Upper lobe of right lung (tissue), 1 donor: ENCODE results near the gene TF. TPM values are rescaled to one million over a fixed set of nuclear protein-coding genes. Genes with fewer than 3 reads are reported as not detected.

Experiments
- ATAC-seq: fragments of 200-7000 bp; cut with Tn5 transposase; one replicate; pipeline ENCODE4 v1.9.1; 2020; ENCODE audit warnings: mild to moderate bottlenecking, moderate library complexity
- DNase-seq: peaks from one replicate; pipeline ENCODE4 v3.0.0-alpha.2; 2020
- H3K27ac ChIP-seq: fragments of 200-600 bp; one replicate; pipeline ENCODE4 v1.8.0; 2022
- H3K27me3 ChIP-seq: fragments of 200-600 bp; one replicate; pipeline ENCODE4 v1.8.0; 2022; ENCODE audit warnings: mild to moderate bottlenecking
- H3K36me3 ChIP-seq: fragments of 200-600 bp; one replicate; pipeline ENCODE4 v1.8.0; 2022
- H3K4me1 ChIP-seq: fragments of 200-600 bp; one replicate; pipeline ENCODE4 v1.8.0; 2022
- H3K4me3 ChIP-seq: fragments of 200-600 bp; one replicate; pipeline ENCODE4 v1.8.0; 2022; ENCODE audit warnings: mild to moderate bottlenecking
- H3K9me3 ChIP-seq: fragments of 200-600 bp; one replicate; pipeline ENCODE4 v1.8.0; 2022
- intact Hi-C: fragments of 100-400 bp; cut with DNase I; formaldehyde crosslinking; loops from one replicate; pipeline ENCODE4 v1.11.0; 2022
- total RNA-seq: library from RNA; stranded (reverse); fragmentation: NEBNext Ultra II Directional; extraction: Animal tissue kit (Norgen Biotek cat#: 25700); gene quantifications from one replicate; pipeline ENCODE4 v1.2.1, GENCODE V29; 2021
- TF ChIP-seq, protein P1 (sequence below): fragments of 200-600 bp; IDR thresholded peaks from one replicate; pipeline ENCODE4 v1.8.0; 2022; ENCODE audit warnings: antibody characterized with exemption
- donor health status: DM: no; HTN: yes; CAD: no; lungs with severe emphysema.

Gene TF
- total RNA-seq, 1 donor from 2014 or later, result 1.3 TPM

DNA sequence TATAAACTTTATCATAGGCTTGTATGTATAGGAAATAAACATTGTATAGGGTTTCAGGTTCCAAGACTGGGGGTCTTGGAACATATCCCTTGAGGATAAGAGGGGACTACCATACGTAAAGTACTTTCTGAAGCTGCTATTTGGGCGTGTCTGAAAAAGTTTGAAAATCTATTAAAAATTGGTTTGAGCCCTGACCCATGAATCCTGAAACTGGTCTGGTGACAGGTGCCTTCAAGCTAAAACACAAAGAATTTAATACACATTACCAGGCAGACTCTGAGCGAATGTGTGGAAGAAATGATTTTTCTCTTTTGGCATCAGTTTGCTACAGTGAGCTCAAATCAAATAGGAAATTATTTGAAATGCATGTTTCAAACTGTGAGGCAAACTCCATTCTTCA, 16.3 kb downstream of the TF start:
- Histone ChIP-seq H3K4me3 (no peak overlapping the region), H3K36me3 (no peaks in the 10 kb centered on the region), H3K27me3 (no peaks in the 10 kb centered on the region), H3K9me3 (no peaks in the 10 kb centered on the region), H3K4me1 (no peaks in the 10 kb centered on the region), H3K27ac (no peak overlapping the region)
- TF ChIP-seq, protein P1, sequence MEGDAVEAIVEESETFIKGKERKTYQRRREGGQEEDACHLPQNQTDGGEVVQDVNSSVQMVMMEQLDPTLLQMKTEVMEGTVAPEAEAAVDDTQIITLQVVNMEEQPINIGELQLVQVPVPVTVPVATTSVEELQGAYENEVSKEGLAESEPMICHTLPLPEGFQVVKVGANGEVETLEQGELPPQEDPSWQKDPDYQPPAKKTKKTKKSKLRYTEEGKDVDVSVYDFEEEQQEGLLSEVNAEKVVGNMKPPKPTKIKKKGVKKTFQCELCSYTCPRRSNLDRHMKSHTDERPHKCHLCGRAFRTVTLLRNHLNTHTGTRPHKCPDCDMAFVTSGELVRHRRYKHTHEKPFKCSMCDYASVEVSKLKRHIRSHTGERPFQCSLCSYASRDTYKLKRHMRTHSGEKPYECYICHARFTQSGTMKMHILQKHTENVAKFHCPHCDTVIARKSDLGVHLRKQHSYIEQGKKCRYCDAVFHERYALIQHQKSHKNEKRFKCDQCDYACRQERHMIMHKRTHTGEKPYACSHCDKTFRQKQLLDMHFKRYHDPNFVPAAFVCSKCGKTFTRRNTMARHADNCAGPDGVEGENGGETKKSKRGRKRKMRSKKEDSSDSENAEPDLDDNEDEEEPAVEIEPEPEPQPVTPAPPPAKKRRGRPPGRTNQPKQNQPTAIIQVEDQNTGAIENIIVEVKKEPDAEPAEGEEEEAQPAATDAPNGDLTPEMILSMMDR, result no peak
- DNase-seq, result no peak
- no peak for ATAC-seq
- intact Hi-C loops, result no loop called here

DNA sequence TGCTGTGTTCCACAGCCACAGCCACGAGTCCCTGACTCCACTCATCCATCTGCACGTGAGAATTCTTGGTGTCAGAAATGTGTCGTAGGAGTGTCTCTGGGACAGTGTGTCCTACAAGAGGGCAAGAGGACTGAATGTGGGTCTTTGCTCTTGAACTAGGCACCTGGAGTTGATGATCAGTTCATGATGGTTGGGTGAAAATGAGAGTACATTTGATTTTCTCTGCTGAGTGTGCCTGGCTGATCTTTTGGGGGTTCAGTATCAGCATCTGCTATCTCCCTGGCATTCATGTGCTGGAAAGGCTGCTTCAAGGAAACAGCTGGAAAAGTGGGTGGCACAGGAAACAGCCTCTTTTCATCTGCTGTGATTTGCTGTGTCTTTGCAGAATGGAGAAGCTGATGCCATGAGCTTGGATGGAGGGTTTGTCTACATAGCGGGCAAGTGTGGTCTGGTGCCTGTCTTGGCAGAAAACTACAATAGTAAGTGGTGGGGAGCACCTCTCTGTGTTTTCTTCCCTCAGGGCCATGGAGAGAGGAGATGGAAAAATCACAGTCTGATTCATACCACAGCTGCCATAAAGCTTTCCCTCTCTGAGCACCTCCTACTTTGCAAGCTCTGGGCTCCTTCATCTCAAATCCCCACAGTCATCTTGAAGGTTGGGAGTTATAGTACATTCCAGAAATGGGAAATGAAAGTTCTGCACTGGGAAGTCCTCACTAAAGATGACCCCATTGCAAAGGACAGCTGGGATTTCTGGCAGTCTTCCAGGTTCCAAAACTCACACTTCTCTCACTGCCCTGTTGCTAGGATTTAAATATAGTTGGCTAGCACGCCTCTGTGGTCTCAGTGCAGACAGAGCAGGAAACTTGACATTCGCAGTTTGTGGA, 17.8 kb downstream of the TF start:
- no peak for ATAC-seq
- Histone ChIP-seq H3K27me3 (no peaks in the 10 kb centered on the region), H3K27ac (no peak overlapping the region), H3K4me1 (no peaks in the 10 kb centered on the region), H3K4me3 (no peak overlapping the region), H3K9me3 (no peaks in the 10 kb centered on the region), H3K36me3 (no peaks in the 10 kb centered on the region)
- no peak for DNase-seq
- intact Hi-C loops, result no loop called here
- TF ChIP-seq, protein P1, result no peak

DNA sequence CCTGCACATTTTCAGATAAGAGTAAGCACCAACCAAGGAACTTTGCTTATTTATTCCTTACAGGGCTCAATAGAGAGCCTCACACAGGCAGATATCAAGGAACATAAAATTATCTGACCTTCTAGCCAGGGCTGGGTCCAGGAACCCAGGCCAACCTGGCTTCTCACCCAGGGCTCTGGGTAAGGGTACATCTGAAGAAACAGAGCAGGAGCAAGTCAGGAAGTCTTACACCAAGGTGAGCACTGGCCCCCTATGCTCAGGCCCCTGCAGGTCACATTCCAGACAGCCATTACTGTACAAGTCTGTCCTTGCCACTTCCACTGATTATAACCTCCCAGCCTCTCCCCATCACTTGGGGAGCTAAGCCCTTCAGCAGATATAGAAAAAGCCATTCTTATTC, 19.1 kb downstream of the TF start:
- TF ChIP-seq, protein P1, result no peak
- H3K4me1 ChIP-seq, result no peaks in the 10 kb centered on the region
- no peaks in the 10 kb centered on the region for H3K27me3 ChIP-seq
- H3K9me3 ChIP-seq, result no peaks in the 10 kb centered on the region
- ATAC-seq, result no peak
- H3K4me3 ChIP-seq, result no peak overlapping the region
- H3K36me3 ChIP-seq, result no peaks in the 10 kb centered on the region
- intact Hi-C loops, result no loop called here
- DNase-seq, result no peak
- no peak overlapping the region for H3K27ac ChIP-seq

DNA sequence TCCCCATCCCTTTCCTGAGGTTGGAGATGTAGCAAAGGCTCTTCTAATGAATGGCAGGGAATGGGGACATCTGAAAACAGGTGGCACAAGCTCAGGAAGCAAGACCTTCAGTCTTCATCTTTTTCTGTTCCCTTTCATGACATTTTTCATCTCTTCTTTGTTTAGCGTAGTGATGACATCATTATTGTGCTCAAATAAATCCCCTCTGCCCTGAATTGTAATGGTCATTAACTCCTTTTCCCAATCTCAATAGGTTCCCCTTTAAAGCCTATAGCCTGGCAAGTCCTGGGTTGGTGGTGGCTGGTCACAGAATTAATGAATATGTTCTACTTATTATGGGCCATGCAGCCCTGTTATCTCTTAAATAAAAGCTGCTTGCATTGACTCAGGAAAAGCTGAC, 21.4 kb downstream of the TF start:
- TF ChIP-seq, protein P1, result no peak
- intact Hi-C loops, result no loop called here
- no peak for DNase-seq
- Histone ChIP-seq H3K27me3 (no peaks in the 10 kb centered on the region), H3K4me3 (no peak overlapping the region), H3K27ac (no peak overlapping the region), H3K9me3 (no peaks in the 10 kb centered on the region), H3K36me3 (no peaks in the 10 kb centered on the region), H3K4me1 (no peaks in the 10 kb centered on the region)
- ATAC-seq, result no peak

DNA sequence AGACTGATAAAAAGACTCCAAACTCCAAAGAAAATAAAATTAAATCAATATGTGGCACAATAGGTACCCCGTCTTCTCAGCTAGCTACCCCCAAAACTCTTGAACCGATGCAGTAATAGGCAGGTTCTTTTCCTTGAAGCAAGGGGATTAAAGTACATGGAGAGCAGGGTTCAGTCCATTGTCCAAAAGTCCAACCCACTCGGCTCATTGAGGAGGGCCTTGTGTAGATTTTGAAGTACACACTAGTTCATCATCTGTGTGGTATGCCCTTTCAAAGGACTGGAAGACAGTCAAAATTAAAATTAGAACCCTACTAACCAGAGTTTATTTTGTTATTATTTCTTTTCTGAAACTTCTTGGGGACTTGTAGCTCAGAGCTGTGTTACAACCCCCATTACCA, 23.3 kb downstream of the TF start:
- H3K36me3 ChIP-seq, result no peaks in the 10 kb centered on the region
- H3K4me3 ChIP-seq, result no peak overlapping the region
- H3K27me3 ChIP-seq, result no peaks in the 10 kb centered on the region
- no peaks in the 10 kb centered on the region for H3K4me1 ChIP-seq
- H3K9me3 ChIP-seq, result no peaks in the 10 kb centered on the region
- H3K27ac ChIP-seq, result no peak overlapping the region
- TF ChIP-seq, protein P1, result no peak
- DNase-seq (no peak), ATAC-seq (no peak)
- intact Hi-C loops, result no loop called here
